ENCODE results near the gene MCL1. TPM values are rescaled to one million over a fixed set of nuclear protein-coding genes. Genes with fewer than 3 reads are reported as not detected.

The MCL1 gene
- total and polyA plus RNA-seq, 2 experiments from 2014 or later, result 55.3 to 244 TPM

DNA sequence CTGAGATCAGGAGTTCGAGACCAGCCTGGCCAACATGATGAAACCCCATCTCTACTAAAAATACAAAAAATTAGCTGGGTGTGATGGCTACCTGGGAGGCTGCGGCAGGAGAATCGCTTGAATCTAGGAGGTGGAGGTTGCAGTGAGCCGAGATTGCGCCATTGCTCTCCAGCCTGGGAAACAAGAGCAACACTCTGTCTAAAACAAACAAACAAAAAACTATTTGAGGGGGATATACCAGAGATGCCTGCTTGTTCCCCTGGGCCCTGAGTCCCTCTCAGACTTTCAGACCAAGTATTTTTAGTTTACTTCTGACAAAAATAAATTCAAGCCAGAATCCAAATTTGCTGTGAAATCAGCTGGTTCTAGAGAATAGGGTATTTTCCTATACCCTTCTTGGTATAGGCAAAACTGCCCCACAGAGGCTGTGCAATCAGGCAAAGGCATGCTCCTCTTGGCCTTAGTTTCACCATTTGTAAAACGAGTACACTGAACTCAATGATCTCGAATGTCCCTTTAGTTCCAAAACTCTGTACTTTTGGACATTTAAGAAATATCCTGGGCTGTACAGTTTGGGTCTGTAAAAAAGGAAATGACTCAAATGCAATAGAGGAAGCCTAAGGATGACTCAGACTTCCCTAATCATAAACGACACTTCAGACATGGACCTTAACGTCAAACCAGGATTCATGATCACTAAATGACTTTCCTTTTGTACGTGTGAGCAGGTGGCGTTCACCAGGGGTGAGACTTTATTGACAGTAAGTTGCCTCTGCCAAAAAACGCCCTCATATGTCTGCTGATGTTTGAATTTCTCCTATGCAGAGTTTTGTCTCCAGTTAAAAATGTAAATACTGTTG is 33.9 kb upstream of the MCL1 start:
- Histone ChIP-seq H2AFZ (no peak overlapping the region), H4K20me1 (replicated peaks; ENCODE audit: insufficient read depth) (no peaks in the 10 kb centered on the region; the same call in 1 of the 2 replicates)

DNA sequence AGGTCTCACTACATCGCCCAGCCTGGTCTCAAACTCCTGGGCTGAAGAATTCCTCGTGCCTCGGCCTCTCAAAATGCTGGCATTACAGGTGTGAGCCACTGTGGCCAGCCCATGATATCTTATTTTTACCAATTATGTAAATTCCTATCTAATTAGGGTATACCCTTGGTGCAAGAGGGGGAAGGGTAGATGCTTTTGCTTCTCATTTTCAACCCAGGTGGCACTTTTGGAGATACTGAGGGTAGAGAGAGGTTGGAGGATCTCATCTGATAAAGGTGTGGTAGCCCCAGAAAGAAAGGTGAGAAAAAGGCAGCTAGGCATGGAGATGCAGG is 32.6 kb upstream of the MCL1 start:
- H3K27ac ChIP-seq (ENCODE audit: low read depth), result peak overlapping the region; percentile 60
- no peaks in the 10 kb centered on the region for H3K27me3 ChIP-seq (ENCODE audit: insufficient read depth)
- ATAC-seq (no peak), DNase-seq (ENCODE audit: low spot score) (no peak)
- TF ChIP-seq CREB1 (CRISPR knock-in tag; IDR thresholded peaks at IDR 0.05; ENCODE audit: low read depth) (no peak), EZH2 (IDR thresholded peaks at IDR 0.05; ENCODE audit: low read depth, unreplicated experiment) (no peak), ZNF114 (CRISPR knock-in tag; IDR thresholded peaks at IDR 0.05) (no peak), POLR2AphosphoS5 (IDR thresholded peaks at IDR 0.05; ENCODE audit: low read depth) (no peak), STAT1 (IDR thresholded peaks at IDR 0.05; ENCODE audit: unreplicated experiment) (no peak), EZH2phosphoT487 (IDR thresholded peaks at IDR 0.05; ENCODE audit: unreplicated experiment) (no peak), JUNB (IDR thresholded peaks at IDR 0.05; ENCODE audit: unreplicated experiment) (no peak), ZNF331 (CRISPR knock-in tag; IDR thresholded peaks at IDR 0.05; ENCODE audit: low read depth) (no peak)
- TF ChIP-seq, protein P1, sequence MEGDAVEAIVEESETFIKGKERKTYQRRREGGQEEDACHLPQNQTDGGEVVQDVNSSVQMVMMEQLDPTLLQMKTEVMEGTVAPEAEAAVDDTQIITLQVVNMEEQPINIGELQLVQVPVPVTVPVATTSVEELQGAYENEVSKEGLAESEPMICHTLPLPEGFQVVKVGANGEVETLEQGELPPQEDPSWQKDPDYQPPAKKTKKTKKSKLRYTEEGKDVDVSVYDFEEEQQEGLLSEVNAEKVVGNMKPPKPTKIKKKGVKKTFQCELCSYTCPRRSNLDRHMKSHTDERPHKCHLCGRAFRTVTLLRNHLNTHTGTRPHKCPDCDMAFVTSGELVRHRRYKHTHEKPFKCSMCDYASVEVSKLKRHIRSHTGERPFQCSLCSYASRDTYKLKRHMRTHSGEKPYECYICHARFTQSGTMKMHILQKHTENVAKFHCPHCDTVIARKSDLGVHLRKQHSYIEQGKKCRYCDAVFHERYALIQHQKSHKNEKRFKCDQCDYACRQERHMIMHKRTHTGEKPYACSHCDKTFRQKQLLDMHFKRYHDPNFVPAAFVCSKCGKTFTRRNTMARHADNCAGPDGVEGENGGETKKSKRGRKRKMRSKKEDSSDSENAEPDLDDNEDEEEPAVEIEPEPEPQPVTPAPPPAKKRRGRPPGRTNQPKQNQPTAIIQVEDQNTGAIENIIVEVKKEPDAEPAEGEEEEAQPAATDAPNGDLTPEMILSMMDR (conservative IDR thresholded peaks at IDR 0.05; ENCODE audit: low read depth in 2 of 2), result no peak
- TF ChIP-seq, protein P2, sequence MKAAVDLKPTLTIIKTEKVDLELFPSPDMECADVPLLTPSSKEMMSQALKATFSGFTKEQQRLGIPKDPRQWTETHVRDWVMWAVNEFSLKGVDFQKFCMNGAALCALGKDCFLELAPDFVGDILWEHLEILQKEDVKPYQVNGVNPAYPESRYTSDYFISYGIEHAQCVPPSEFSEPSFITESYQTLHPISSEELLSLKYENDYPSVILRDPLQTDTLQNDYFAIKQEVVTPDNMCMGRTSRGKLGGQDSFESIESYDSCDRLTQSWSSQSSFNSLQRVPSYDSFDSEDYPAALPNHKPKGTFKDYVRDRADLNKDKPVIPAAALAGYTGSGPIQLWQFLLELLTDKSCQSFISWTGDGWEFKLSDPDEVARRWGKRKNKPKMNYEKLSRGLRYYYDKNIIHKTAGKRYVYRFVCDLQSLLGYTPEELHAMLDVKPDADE (IDR thresholded peaks at IDR 0.05), result no peak
- H3K36me3 ChIP-seq (ENCODE audit: insufficient read depth), result peaks cover 8% of the 10 kb centered on the region
- no peaks in the 10 kb centered on the region for H3K9me2 ChIP-seq (ENCODE audit: insufficient read depth)
- no peaks in the 10 kb centered on the region for H3K9me3 Mint-ChIP-seq
- H3K27ac Mint-ChIP-seq, result peak overlapping the region; percentile 38
- no peak overlapping the region for H3K4me2 ChIP-seq
- H3K4me3 ChIP-seq, result no peak overlapping the region
- H3K4me1 ChIP-seq (ENCODE audit: insufficient read depth), result peaks cover 9% of the 10 kb centered on the region
- no peak overlapping the region for H3K4me3 Mint-ChIP-seq
- H4K20me1 ChIP-seq (replicated peaks; ENCODE audit: insufficient read depth), result no peaks in the 10 kb centered on the region; the same call in 1 of the 2 replicates
- H3F3A ChIP-seq (replicated peaks; ENCODE audit: low read depth), result peaks cover 18% of the 10 kb centered on the region
- H3K36me3 Mint-ChIP-seq (ENCODE audit: low read depth), result peaks cover 50% of the 10 kb centered on the region
- no peak overlapping the region for H2AFZ ChIP-seq
- peaks cover 9% of the 10 kb centered on the region for H3K27me3 Mint-ChIP-seq (ENCODE audit: insufficient read depth, low read depth, poor library complexity)
- H3K79me2 ChIP-seq (replicated peaks; ENCODE audit: insufficient read depth), result peaks cover 7% of the 10 kb centered on the region
- H3K4me1 Mint-ChIP-seq, result peaks cover 8% of the 10 kb centered on the region

More for the DNA sequence above, 33.9 kb upstream of the MCL1 start:
- Histone ChIP-seq H3F3A (replicated peaks; ENCODE audit: low read depth) (peaks cover 18% of the 10 kb centered on the region), H3K4me1 (ENCODE audit: insufficient read depth) (peaks cover 9% of the 10 kb centered on the region), H3K9me2 (ENCODE audit: insufficient read depth) (no peaks in the 10 kb centered on the region), H3K4me3 (no peak overlapping the region), H3K27me3 (ENCODE audit: insufficient read depth) (no peaks in the 10 kb centered on the region), H3K79me2 (replicated peaks; ENCODE audit: insufficient read depth) (peaks cover 15% of the 10 kb centered on the region), H3K36me3 (ENCODE audit: insufficient read depth) (peaks cover 17% of the 10 kb centered on the region), H3K4me2 (no peak overlapping the region), H3K27ac (ENCODE audit: low read depth) (peak overlapping the region; percentile 79; the same call in 1 of the 2 replicates)
- DNase-seq (ENCODE audit: low spot score) (no peak), ATAC-seq (no peak)
- TF ChIP-seq, protein P3, sequence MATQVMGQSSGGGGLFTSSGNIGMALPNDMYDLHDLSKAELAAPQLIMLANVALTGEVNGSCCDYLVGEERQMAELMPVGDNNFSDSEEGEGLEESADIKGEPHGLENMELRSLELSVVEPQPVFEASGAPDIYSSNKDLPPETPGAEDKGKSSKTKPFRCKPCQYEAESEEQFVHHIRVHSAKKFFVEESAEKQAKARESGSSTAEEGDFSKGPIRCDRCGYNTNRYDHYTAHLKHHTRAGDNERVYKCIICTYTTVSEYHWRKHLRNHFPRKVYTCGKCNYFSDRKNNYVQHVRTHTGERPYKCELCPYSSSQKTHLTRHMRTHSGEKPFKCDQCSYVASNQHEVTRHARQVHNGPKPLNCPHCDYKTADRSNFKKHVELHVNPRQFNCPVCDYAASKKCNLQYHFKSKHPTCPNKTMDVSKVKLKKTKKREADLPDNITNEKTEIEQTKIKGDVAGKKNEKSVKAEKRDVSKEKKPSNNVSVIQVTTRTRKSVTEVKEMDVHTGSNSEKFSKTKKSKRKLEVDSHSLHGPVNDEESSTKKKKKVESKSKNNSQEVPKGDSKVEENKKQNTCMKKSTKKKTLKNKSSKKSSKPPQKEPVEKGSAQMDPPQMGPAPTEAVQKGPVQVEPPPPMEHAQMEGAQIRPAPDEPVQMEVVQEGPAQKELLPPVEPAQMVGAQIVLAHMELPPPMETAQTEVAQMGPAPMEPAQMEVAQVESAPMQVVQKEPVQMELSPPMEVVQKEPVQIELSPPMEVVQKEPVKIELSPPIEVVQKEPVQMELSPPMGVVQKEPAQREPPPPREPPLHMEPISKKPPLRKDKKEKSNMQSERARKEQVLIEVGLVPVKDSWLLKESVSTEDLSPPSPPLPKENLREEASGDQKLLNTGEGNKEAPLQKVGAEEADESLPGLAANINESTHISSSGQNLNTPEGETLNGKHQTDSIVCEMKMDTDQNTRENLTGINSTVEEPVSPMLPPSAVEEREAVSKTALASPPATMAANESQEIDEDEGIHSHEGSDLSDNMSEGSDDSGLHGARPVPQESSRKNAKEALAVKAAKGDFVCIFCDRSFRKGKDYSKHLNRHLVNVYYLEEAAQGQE (IDR thresholded peaks at IDR 0.05; ENCODE audit: unreplicated experiment), result no peak
- TF ChIP-seq STAT1 (IDR thresholded peaks at IDR 0.05; ENCODE audit: unreplicated experiment) (no peak), EZH2 (IDR thresholded peaks at IDR 0.05; ENCODE audit: low read depth, unreplicated experiment) (no peak), NANOG (IDR thresholded peaks at IDR 0.05; ENCODE audit: borderline replicate concordance) (no peak), ZNF331 (CRISPR knock-in tag; IDR thresholded peaks at IDR 0.05; ENCODE audit: low read depth) (no peak)
- TF ChIP-seq, protein P1 (conservative IDR thresholded peaks at IDR 0.05; ENCODE audit: low read depth in 2 of 2), result no peak
- peaks cover 8% of the 10 kb centered on the region for H3K4me1 Mint-ChIP-seq
- 0 out of 2 replicates have a peak overlapping the region, but pooled peaks have one; percentile 67 for H3K27ac Mint-ChIP-seq
- peaks cover 9% of the 10 kb centered on the region for H3K27me3 Mint-ChIP-seq (ENCODE audit: insufficient read depth, low read depth, poor library complexity)
- no peak overlapping the region for H3K4me3 Mint-ChIP-seq
- H3K36me3 Mint-ChIP-seq (ENCODE audit: low read depth), result peaks cover 56% of the 10 kb centered on the region
- no peaks in the 10 kb centered on the region for H3K9me3 Mint-ChIP-seq

Data from GM23338 (cell line).